SW480 (cell line): ENCODE data around the gene FAM161A.
"Not testable (repeated sequence)": the region's sequence is repeated elsewhere in the genome, so short reads cannot be mapped to it uniquely, and the experiment has no call there.

ENCODE experiments used
- DNase-seq: peaks from one replicate; pipeline ENCODE4 v3.0.0-alpha.2; 2016; ENCODE audit warnings: low spot score

FAM161A gene, protein sequence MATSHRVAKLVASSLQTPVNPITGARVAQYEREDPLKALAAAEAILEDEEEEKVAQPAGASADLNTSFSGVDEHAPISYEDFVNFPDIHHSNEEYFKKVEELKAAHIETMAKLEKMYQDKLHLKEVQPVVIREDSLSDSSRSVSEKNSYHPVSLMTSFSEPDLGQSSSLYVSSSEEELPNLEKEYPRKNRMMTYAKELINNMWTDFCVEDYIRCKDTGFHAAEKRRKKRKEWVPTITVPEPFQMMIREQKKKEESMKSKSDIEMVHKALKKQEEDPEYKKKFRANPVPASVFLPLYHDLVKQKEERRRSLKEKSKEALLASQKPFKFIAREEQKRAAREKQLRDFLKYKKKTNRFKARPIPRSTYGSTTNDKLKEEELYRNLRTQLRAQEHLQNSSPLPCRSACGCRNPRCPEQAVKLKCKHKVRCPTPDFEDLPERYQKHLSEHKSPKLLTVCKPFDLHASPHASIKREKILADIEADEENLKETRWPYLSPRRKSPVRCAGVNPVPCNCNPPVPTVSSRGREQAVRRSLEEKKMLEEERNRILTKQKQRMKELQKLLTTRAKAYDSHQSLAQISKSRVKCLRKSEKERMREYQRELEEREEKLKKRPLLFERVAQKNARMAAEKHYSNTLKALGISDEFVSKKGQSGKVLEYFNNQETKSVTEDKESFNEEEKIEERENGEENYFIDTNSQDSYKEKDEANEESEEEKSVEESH

DNA sequence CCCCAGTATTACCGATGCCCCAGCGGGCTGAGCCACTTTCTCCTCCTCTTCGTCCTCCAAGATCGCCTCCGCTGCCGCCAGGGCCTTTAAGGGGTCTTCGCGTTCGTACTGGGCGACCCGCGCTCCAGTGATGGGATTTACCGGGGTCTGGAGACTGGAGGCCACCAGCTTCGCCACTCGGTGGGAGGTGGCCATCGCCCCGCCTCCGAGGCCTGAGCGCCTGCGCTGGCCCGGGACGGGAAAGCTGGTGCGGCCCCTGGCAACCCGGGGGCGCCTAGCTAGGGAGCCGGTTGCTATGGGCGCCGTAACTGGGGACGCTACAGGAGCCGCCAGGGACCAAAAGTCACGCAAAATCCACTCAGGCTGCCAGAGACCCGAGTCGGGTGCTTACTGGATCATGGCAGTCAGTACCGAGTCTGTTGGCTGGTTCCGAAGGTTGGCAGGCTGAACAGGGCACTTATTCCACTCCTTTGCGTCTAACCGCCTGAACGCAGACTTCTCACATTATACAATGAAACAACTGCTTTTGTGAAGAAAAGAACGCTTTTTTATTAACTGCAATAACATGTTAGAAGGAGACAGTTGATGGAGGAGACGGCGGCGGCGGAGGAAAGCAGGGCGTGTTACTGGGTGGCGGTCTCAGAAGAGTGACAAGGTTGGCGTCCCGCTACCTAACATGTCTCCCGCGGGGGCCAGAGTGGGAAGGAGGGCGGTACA, at the start of gene FAM161A:
FAM161A (minus strand) TSS at position 214 of the 717 bp plus-strand sequence; CDS start at position 195, 19 bp downstream.
- peak; percentile 80 for DNase-seq

DNA sequence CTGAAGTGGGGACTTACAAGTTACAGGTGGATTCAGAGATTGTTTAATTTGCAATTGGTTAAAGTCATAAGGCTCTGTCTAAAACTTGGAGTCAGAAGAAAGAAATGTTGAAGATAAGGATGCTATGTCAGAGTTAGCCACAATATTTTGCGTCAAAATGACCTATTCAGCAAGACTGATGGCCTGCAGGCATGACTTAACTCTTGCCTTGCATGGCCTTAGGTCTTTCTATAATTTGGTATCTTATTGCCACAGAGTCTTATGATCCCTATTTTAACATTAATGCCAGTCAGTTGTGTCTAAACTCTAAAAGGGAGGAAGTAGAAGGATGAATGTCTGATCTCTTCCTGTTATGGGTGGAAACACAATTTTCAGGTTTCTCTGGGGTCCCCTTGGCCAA, 46.4 kb upstream of the FAM161A start:
- DNase-seq = no peak

- DNase-seq = peak; percentile 18
These were observed 45.0 kb upstream of the FAM161A start for GRCh38 chr2:61898810-61899209.

GRCh38 chr2:61888267-61889055, 34.6 kb upstream of the FAM161A start, which contains the start of gene CCT4:
TSS of gene CCT4 (minus strand) at chr2:61888656. CDS start at chr2:61888507, 149 bp downstream.
- peak; percentile 84 for DNase-seq

DNA sequence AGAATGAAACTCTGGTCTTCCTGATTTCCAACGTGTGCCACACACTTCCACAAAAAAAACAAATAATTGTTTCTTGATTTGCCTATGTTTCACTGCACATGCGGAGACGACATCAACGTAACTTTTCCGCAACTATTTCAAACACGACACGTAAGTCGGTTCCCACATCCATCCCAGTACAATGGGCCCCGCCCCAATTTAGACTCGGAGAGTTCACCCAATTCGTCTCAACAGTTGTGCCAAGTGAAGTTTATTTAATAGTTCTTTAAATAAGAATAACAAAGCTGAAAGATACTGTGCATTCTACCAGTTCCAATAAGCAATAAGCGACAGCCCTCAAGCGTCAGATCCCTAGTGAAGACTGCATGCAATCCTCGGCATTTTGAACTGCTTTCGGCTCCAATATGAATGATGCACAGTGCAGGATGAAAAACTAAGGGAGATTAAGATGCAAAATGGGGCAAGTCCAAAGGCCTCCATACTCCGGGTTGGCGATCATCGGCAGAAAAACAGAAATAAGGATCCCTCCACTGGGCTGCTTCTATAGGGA, 33.9 kb upstream of the FAM161A start:
- DNase-seq = peak; percentile 34

DNA sequence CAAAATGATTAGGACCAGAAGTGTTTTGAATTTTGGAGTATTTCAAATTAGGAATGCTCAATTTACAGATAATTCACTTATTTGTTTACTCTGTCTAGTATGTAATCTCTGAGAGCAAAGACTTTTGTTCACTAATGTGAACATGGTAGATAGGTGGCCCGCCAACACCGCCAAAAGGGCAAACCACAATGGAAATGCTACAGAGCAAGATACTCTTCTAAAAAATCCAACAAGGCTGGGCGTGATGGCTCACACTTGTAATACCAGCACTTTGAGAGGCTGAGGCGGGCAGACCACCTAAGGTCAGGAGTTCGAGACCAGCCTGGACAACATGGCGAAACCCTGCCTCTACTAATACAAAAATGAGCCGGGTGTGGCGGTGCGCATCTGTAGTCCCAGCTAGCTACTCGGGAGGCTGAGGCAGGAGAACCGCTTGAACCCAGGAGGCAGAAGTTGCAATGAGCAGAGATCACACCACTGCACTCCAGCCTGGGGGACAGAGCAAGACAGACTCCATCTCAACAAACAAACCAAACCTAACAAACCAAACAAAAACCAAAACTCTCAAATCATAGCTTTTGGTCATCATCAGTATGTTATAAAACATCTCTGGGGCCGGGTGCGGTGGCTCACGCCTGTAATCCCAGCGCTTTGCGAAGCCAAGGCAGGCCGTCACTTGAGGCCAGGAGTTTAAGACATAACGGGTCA, 32.2 kb upstream of the FAM161A start:
- DNase-seq = no peak

DNA sequence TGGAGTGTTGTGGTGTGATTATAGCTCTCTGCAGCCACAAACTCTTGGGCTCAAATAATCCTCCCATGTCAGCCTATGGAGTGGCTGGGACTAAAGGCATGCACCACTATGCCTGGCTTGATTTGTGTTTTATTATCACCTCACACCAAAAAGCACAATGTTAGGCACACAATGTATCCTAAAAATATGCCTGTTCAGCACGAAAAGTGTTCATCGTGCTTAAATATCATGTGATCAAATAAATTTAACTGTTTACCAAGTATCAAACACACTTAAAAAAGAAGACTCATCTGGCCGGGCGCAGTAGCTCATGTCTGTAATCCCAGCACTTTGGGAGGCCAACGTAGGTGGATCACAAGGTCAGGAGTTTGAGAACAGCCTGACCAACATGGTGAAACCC, 29.0 kb upstream of the FAM161A start:
- no peak for DNase-seq

GRCh38 chr2:61879351-61879750, 25.5 kb upstream of the FAM161A start:
- DNase-seq = not testable (repeated sequence)

- no peak for DNase-seq
These were observed 24.9 kb upstream of the FAM161A start for GRCh38 chr2:61878761-61879160.

DNA sequence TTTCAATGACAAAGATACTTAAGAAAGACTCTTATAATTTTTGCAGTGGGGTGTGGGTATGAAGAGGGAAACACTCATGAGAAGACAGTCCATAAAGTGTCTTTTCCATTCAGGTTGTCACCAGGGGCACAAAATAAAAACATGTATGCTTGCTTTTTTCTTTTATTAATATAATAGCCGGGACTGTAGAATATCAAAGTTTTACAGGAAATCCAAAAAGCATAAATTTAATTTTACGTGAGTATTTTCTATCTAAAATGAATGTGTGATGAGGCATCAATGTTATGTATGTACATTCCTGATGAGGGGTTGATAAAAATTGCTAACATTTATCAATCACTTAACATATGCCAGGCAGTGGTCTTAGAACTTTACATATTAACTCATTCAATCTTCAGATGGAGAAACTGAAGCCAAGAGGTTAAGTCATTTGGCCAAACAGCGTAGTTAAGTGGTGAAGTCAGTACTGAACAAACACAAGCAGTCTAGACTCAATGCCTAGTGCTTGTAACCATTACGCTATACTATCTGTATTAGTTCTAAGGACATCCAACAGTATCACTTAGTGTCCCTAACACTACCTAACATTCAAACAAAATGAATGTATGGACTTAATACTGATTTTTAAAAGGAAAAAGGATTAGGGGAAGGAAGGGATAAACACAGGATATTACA, 23.8 kb upstream of the FAM161A start:
- DNase-seq = no peak

DNA sequence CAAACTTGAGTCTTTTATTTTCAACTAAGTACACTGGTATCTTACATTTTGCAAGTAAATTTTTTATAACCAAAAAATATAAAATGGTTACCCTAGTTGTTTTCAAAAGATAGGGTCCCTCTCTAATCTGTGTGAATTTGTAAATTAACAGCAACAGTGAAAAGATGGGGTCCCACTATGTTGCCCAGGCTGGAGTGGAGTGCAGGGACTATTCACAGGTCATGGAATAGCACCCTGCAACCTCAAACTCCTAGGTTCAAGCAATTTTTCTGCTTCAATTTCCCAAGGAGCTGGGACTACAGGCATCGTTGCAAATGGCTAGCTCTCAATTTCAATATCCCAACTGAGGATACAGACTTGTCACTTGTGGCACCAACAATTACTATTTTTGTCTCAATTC, 22.5 kb upstream of the FAM161A start:
- no peak for DNase-seq

DNA sequence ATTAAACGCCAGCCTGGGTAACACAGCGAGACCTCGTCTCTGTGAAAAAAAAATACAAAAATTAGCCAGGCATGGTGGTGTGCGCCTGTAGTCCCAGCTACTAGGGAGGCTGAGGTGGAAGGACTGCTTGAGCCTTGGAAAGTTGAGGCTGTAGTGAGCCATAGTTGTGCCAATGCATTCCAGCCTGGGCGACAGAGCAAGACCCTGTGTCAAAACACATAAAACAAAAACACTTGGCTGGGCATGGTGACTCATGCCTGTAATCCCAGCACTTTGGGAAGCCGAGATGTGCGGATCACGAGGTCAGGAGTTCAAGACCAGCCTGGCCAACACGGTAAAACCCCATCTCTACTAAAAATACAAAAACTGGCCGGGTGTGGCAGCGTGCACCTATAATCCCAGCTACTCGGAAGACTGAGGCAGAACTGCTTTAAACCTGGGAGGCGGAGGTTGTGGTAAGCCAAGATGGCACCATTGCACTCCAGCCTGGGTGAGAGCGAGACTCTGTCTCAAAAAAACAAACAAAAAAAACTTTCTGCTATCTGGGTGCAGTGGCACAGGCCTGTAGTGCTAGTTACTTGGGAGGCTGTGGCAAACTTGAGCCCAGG, 12.7 kb upstream of the FAM161A start:
- DNase-seq = not testable (repeated sequence)

DNA sequence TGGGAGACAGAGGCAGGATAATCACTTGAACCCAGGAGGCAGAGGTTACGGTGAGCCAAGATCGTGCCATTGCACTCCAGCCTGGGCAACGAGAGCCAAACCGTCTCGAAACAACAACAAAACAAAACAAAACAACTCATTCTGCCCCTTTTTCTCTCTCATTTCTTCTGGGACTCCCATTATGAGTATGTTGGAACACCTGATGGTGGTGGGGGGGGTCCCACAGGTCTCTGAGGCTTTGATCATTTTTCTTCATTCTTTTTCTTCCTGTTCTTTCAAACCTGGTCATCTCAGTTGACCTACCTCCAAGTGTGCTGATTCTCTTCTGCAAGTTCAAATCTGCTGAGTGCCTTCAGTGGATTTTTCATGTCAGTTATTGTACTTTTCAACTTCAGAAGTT, 8.2 kb upstream of the FAM161A start:
- DNase-seq = no peak

- no peak for DNase-seq
These were observed 3.4 kb upstream of the FAM161A start for GRCh38 chr2:61857224-61857623.

- DNase-seq = no peak
These were observed 1.4 kb upstream of the FAM161A start for GRCh38 chr2:61855318-61855613.

- DNase-seq = peak; percentile 99
These were observed 881 bp upstream of the FAM161A start for GRCh38 chr2:61854564-61855317.

GRCh38 chr2:61853086-61853846, 594 bp downstream of the FAM161A start:
- DNase-seq = peak; percentile 57

DNA sequence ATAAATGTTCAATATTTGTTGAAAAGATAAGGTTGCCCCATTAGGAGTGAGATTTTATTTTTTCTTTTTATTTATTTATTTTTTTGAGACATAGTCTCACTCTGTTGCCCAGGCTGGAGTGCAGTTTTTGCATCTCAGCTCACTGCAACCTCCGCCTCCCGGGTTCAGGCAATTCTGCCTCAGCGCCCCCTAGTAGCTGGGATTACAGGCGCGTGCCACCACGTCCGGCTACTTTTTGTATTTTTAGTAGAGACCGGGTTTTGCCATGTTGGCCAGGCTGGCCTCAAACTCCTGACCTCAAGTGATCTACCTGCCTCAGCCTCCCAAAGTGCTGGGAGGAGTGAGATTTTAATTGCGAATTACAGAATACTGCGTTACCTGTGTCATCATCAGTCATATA, 2.6 kb downstream of the FAM161A start:
- DNase-seq = not testable (repeated sequence)
